Right atrium auricular region (tissue), 2 donors: ENCODE data around the gene SARS2. TPM values are rescaled to one million over a fixed set of nuclear protein-coding genes. Genes with fewer than 3 reads are reported as not detected.

Experiments used
- DNase-seq: peaks from one replicate; pipeline ENCODE4 v3.0.0-alpha.2; 2019; ENCODE audit warnings: low spot score
- H3K27ac ChIP-seq, 2 donors: fragments of 200-600 bp; sonication (generic); 1 replicate in 1 of 2; 2 replicates in 1 of 2; pipeline ENCODE4 v1.5.1; 2016 to 2019
- H3K27me3 ChIP-seq, 2 donors: fragments of 200-600 bp; sonication (generic); one replicate each; pipeline versions ENCODE4 v1.5.1 to v1.6.0; 2017 to 2019
- H3K36me3 ChIP-seq: fragments of 200-600 bp; sonication (generic); one replicate; pipeline ENCODE4 v1.5.1; 2016
- H3K4me1 ChIP-seq, 2 donors: fragments of 200-600 bp; sonication (generic); one replicate each; pipeline versions ENCODE4 v1.5.1 to v1.6.0; 2017 to 2019
- H3K4me3 ChIP-seq, 2 donors: fragments of 200-600 bp; sonication (generic); 1 replicate in 1 of 2; 2 replicates in 1 of 2; pipeline ENCODE4 v1.5.1; 2017 to 2019; ENCODE audit warnings: mild to moderate bottlenecking in 1 of 2, moderate library complexity in 1 of 2
- H3K9me3 ChIP-seq, 2 donors: fragments of 200-600 bp; sonication (generic); one replicate each; pipeline ENCODE4 v1.5.1; 2019
- total RNA-seq, 2 donors: library from RNA; depleted of rRNA; stranded (reverse); fragments of >200 nt; gene quantifications; one replicate each; pipeline ENCODE4 v1.1.0, GENCODE V29; 2016
- TF ChIP-seq, protein P1 (sequence below), 2 donors: fragments of 200-600 bp; sonication (generic); IDR thresholded peaks; one replicate each; pipeline ENCODE4 v1.5.1; 2019; ENCODE audit warnings: antibody characterized with exemption in 2 of 2

Gene SARS2
- total RNA-seq, 2 donors from 2014 or later = 13.7 to 24.3 TPM

DNA sequence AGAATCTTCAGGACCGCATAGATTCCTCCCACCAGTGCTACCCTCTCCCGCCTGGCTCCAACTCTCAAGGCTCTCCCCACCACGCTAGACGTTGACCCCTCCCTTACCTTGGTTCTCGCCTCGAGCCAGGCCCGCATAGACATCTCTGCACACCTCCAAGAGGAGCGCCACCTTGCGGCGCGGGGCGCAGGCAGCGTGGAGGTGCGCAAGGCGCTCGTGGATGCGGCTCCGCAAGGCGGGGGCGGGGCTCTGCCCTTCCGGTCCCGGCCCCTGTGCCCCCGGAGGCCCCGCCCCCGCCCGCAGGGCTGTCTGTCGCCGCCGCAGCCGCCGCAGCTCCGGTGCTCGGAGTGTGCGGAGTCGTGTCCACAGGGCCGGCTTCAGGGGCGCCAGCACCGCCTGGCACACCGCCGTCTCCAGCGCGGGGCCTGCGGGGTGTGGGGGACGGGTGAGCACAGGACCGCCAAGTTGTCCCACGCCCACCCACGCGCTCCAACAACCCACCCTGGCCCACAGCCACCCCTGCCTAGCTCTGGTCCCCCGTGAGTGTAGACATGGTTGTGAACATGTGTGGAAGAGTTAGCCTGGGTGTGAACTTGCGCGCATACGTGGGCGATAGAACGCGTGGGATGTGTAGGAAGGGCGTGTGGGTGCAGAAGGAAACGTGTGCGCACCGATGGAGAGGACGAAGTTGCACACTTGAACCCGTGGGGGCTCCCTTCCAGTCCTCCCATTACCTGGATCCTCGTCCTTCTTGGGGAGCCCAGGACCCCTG, 60.5 kb downstream of the SARS2 start:
- DNase-seq = peak; percentile 82
- peaks cover 0 to 24% of the 10 kb centered on the region in 2 donors for H3K4me1 ChIP-seq
- H3K36me3 ChIP-seq = no peaks in the 10 kb centered on the region
- no peaks in the 10 kb centered on the region for H3K27me3 ChIP-seq
- TF ChIP-seq, protein P1, sequence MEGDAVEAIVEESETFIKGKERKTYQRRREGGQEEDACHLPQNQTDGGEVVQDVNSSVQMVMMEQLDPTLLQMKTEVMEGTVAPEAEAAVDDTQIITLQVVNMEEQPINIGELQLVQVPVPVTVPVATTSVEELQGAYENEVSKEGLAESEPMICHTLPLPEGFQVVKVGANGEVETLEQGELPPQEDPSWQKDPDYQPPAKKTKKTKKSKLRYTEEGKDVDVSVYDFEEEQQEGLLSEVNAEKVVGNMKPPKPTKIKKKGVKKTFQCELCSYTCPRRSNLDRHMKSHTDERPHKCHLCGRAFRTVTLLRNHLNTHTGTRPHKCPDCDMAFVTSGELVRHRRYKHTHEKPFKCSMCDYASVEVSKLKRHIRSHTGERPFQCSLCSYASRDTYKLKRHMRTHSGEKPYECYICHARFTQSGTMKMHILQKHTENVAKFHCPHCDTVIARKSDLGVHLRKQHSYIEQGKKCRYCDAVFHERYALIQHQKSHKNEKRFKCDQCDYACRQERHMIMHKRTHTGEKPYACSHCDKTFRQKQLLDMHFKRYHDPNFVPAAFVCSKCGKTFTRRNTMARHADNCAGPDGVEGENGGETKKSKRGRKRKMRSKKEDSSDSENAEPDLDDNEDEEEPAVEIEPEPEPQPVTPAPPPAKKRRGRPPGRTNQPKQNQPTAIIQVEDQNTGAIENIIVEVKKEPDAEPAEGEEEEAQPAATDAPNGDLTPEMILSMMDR (IDR thresholded peaks at IDR 0.05) = peak; percentile 90 to 93
- peak overlapping the region; percentile 24 to 27 for H3K27ac ChIP-seq
- H3K9me3 ChIP-seq = no peaks in the 10 kb centered on the region
- H3K4me3 ChIP-seq = peak overlapping the region; percentile 39 to 56

DNA sequence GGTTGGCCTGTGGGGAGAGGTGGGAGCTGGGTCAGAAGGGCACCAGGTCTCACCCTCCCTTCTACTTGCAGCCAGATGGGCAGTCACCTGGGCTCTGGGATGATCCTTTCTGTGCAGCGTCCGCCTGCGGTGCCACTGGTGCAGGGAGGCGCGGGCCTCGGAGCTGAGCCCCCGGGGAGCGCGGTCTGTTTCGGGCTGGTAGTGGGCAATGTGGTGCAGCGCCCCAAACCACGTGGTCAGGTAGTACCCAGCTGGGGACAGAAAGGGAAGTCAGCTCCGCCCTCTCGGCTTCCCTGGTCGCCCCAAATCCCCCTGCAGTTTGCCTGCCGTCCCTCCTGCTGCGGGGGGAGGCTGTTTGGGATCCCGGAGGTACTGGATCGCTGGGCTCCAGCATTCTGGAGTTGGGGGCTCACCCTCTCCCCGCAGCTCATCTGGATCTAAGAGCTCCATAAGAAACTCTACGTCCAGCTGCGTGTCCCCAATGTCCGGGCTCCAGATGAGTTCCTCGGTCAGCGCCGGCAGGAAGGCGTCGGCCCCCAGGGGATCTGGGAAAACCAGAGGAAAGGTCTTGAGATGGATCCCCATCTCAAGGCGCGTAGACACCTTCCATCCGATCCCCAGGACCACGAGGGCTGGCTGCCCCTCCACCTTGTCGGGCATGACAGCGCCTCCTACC, 61.3 kb downstream of the SARS2 start:
- Histone ChIP-seq H3K27me3 (no peaks in the 10 kb centered on the region), H3K9me3 (no peaks in the 10 kb centered on the region), H3K27ac (peak overlapping the region in 1 of 2 donors; percentile 24), H3K4me3 (peak overlapping the region; percentile 39 to 56), H3K36me3 (no peaks in the 10 kb centered on the region), H3K4me1 (peaks cover 0 to 24% of the 10 kb centered on the region in 2 donors)
- no peak for DNase-seq
- TF ChIP-seq, protein P1 (IDR thresholded peaks at IDR 0.05) = no peak

DNA sequence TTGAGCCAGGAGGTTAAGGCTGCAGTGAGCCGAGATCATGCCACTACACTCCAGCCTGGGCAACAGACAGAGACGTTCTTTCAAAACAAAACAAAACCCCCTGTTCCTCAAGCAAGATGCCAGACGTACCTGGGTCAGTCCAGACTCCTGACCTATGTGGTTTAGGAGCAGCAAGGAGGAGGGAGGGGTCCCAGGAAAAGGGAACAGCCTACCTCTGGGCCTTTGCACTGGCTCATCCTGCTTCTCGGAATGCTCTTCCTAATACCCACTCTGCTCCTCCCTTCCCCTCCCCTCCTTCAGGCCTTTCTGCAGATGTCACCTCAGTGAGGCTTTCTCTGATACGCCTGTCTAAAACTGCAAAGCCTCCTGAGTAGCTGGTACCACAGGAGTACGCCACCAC, 62.0 kb downstream of the SARS2 start:
- no peaks in the 10 kb centered on the region for H3K27me3 ChIP-seq
- H3K27ac ChIP-seq = no peak overlapping the region
- H3K9me3 ChIP-seq = no peaks in the 10 kb centered on the region
- H3K4me1 ChIP-seq = peaks cover 0 to 21% of the 10 kb centered on the region in 2 donors
- DNase-seq = no peak
- TF ChIP-seq, protein P1 (IDR thresholded peaks at IDR 0.05) = no peak
- no peaks in the 10 kb centered on the region for H3K36me3 ChIP-seq
- no peak overlapping the region for H3K4me3 ChIP-seq

DNA sequence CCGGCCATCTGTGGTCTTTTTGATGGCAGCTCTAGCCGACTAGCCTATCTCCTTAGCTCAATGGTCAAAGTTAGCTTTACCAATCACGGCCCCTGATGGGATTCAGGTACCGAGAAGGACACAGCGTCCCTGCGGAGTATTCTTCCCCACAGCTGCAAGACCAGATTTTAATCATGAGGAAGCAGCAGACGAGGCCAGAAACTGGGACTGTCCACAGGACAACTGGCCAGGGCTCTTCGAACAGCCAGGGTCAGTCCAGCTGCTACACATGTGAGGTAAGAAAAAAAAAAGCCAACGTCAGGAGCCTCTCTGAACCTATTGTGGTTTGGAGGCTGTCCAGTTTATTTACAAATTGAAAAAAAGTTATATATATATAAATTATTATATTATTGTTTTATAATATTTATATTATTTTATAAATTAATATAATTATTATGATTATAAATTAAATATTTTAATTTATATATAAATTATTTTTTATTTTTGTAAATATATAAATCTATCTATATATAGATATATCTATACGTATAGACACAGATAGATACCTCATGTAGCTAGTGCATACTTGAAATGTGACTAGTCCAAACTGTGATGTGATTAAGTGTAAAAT, 63.3 kb downstream of the SARS2 start:
- no peak overlapping the region for H3K27ac ChIP-seq
- H3K4me1 ChIP-seq = peaks cover 0 to 26% of the 10 kb centered on the region in 2 donors
- H3K4me3 ChIP-seq = no peak overlapping the region

More for the DNA sequence above, 63.3 kb downstream of the SARS2 start:
- TF ChIP-seq, protein P1 (IDR thresholded peaks at IDR 0.05) = no peak
- Histone ChIP-seq H3K9me3 (no peaks in the 10 kb centered on the region), H3K36me3 (no peaks in the 10 kb centered on the region), H3K27me3 (no peaks in the 10 kb centered on the region)
- DNase-seq = no peak

Other genes with a start within 250 kb of the SARS2 start
- gene CAPN12, start 186.3 kb downstream of the SARS2 start, total RNA-seq = under 1 TPM; 0.74 to 0.90 TPM
- gene LGALS7, start 157.2 kb downstream of the SARS2 start, total RNA-seq = not detected
- 1 to 10 TPM in 1 of 2 donors, not detected in 1; 1.8 TPM for gene LGALS7B, start 141.6 kb downstream of the SARS2 start, total RNA-seq
- gene LGALS4, start 117.8 kb downstream of the SARS2 start, total RNA-seq = under 1 TPM in 1 of 2 donors, not detected in 1; 0.67 TPM
- gene ECH1, start 99.0 kb downstream of the SARS2 start, total RNA-seq = 100 to 1,000 TPM; 309 to 329 TPM
- 100 to 1,000 TPM; 102 to 115 TPM for gene HNRNPL, start 80.8 kb downstream of the SARS2 start, total RNA-seq
- 1 to 10 TPM; 3.3 to 5.5 TPM for gene RINL, start 52.5 kb downstream of the SARS2 start, total RNA-seq
- 100 to 1,000 TPM in 1 of 2 donors, 10 to 100 TPM in 1; 91.5 to 170 TPM for gene SIRT2, start 31.1 kb downstream of the SARS2 start, total RNA-seq
- gene NFKBIB, start 30.8 kb downstream of the SARS2 start, total RNA-seq = 10 to 100 TPM; 13.3 to 29.2 TPM
- gene CCER2, start 18.6 kb downstream of the SARS2 start, total RNA-seq = not detected
- 10 to 100 TPM; 39.5 to 58.7 TPM for gene MRPS12, start 181 bp upstream of the SARS2 start, total RNA-seq
- gene FBXO17, start 45.0 kb upstream of the SARS2 start, total RNA-seq = 10 to 100 TPM in 1 of 2 donors, 1 to 10 TPM in 1; 5.7 to 13.1 TPM
- gene FBXO27, start 101.8 kb upstream of the SARS2 start, total RNA-seq = 1 to 10 TPM; 5.1 to 7.2 TPM
- gene ACP7, start 153.6 kb upstream of the SARS2 start, total RNA-seq = not detected
- gene PAK4, start 195.0 kb upstream of the SARS2 start, total RNA-seq = 10 to 100 TPM; 11.2 to 13.7 TPM